ENCODE results near the gene PRMT2.

DNA sequence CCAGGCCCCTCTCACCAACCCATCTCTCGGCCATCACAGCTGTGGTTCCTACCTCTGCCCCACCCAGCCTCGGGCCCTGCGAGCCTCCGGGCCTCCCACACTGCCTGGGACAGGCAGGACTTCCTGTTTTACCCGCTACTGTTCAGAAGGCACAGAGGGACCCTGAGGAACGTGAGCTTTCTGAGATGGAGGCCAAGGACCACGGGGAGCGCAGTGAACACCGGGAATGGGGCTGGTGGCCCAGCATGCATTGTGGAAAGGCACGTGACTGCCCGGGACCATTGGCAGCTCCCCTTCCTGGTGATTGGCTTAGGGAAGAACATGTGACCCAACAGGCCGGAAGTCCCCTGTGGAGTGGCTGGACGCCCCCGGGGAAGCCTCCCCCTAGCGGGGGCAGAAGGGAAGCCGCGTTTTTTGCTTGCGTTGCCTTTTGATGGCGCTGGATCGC is 37.6 kb upstream of the PRMT2 start:
- TF ChIP-seq, protein P1, sequence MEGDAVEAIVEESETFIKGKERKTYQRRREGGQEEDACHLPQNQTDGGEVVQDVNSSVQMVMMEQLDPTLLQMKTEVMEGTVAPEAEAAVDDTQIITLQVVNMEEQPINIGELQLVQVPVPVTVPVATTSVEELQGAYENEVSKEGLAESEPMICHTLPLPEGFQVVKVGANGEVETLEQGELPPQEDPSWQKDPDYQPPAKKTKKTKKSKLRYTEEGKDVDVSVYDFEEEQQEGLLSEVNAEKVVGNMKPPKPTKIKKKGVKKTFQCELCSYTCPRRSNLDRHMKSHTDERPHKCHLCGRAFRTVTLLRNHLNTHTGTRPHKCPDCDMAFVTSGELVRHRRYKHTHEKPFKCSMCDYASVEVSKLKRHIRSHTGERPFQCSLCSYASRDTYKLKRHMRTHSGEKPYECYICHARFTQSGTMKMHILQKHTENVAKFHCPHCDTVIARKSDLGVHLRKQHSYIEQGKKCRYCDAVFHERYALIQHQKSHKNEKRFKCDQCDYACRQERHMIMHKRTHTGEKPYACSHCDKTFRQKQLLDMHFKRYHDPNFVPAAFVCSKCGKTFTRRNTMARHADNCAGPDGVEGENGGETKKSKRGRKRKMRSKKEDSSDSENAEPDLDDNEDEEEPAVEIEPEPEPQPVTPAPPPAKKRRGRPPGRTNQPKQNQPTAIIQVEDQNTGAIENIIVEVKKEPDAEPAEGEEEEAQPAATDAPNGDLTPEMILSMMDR (conservative IDR thresholded peaks at IDR 0.05; ENCODE audit: low read depth, low read length), result no peak
- no peak for TF ChIP-seq EZH2 (IDR thresholded peaks at IDR 0.05; ENCODE audit: borderline replicate concordance, low read depth, low read length, poor library complexity, severe bottlenecking)
